K562 (cell line): ENCODE measurements around the gene ITGA1. TPM values are rescaled to one million over a fixed set of nuclear protein-coding genes. Genes with fewer than 3 reads are reported as not detected.

ENCODE experiments used
- C11orf30 ChIP-seq: fragments of 450-650 bp; IDR thresholded peaks from 2 replicates; pipeline ENCODE4 v1.6.1; 2016; ENCODE audit warnings: low read depth, mild to moderate bottlenecking
- ETV6 ChIP-seq, 3 experiments: fragments of 150-350 bp in 1 of 3; sonication (generic) in 1 of 3; formaldehyde crosslinking in 1 of 3; IDR thresholded peaks; 2 replicates each; pipeline versions ENCODE4 v1.6.1 to v1.8.0; 2014 to 2022; ENCODE audit warnings: borderline replicate concordance in 2 of 3, low read depth in 2 of 3, antibody characterized with exemption in 1 of 3, low read length in 1 of 3, mild to moderate bottlenecking in 1 of 3, missing genetic modification reagents in 1 of 3
- FIP1L1 ChIP-seq: fragments of 200-400 bp; formaldehyde crosslinking; IDR thresholded peaks from 2 replicates; pipeline ENCODE4 v1.6.1; 2018; ENCODE audit warnings: mild to moderate bottlenecking, low read depth, low read length; ENCODE audit not compliant: poor library complexity, severe bottlenecking
- HDAC2 ChIP-seq: fragments of 450-650 bp; IDR thresholded peaks from 2 replicates; pipeline ENCODE4 v1.6.1; 2016; ENCODE audit warnings: mild to moderate bottlenecking
- MTA2 ChIP-seq: fragments of 450-650 bp; IDR thresholded peaks from 2 replicates; pipeline ENCODE4 v1.6.1; 2016; ENCODE audit warnings: low read depth
- NR2C1 ChIP-seq, 2 experiments: fragments of 450-650 bp; IDR thresholded peaks; 2 replicates each; pipeline ENCODE4 v1.6.1; 2017; ENCODE audit warnings: mild to moderate bottlenecking in 2 of 2, antibody characterized with exemption in 1 of 2, inconsistent platforms in 1 of 2, missing compliant biosample characterization in 1 of 2, missing genetic modification characterization in 1 of 2
- PRMT5 ChIP-seq: sonication (generic); formaldehyde crosslinking; IDR thresholded peaks from 2 replicates; pipeline ENCODE4 v1.5.0; 2020; ENCODE audit warnings: missing genetic modification reagents
- SAFB ChIP-seq: fragments of 200-400 bp; formaldehyde crosslinking; IDR thresholded peaks from 2 replicates; pipeline ENCODE4 v1.6.1; 2017; ENCODE audit warnings: low read depth, low read length, borderline replicate concordance
- TCFL5 ChIP-seq: fragments of 250-450 bp; sonication (Bioruptor Pico); conservative IDR thresholded peaks from 2 replicates; pipeline ENCODE4 v1.6.1; 2021; ENCODE audit warnings: mild to moderate bottlenecking, moderate library complexity, matching md5 sums
- TSC22D4 ChIP-seq: fragments of 450-650 bp; IDR thresholded peaks from 2 replicates; pipeline ENCODE4 v1.6.1; 2016; ENCODE audit warnings: missing genetic modification characterization, missing biosample characterization, control low read depth
- YY1 ChIP-seq, 3 experiments: IDR thresholded peaks; 2 replicates each; pipeline ENCODE4 v1.6.1; 2011; ENCODE audit warnings: low read length in 2 of 3, mild to moderate bottlenecking in 2 of 3, moderate library complexity in 2 of 3, borderline replicate concordance in 1 of 3, control low read depth in 1 of 3, low read depth in 1 of 3; ENCODE audit not compliant: insufficient read depth in 3 of 3, insufficient replicate concordance in 2 of 3, control insufficient read depth in 1 of 3, insufficient read length in 1 of 3; ENCODE audit errors: extremely low read depth in 1 of 3
- ZKSCAN1 ChIP-seq: fragments of 150-350 bp; IDR thresholded peaks from 2 replicates; pipeline ENCODE4 v1.6.1; 2016; ENCODE audit warnings: low read depth, low read length
- ZNF184 ChIP-seq: sonication (generic); formaldehyde crosslinking; IDR thresholded peaks from 2 replicates; pipeline ENCODE4 v1.5.0; 2020; ENCODE audit warnings: missing genetic modification reagents
- ZNF589 ChIP-seq: fragments of 200-800 bp; sonication (Bioruptor generic); IDR thresholded peaks from 2 replicates; pipeline ENCODE4 v1.6.1; 2016; ENCODE audit warnings: low read depth, missing genetic modification characterization, missing compliant biosample characterization
- ZNF785 ChIP-seq: fragments of 250-450 bp; sonication (Bioruptor Pico); IDR thresholded peaks from 2 replicates; pipeline ENCODE4 v1.4.0; 2020; ENCODE audit warnings: mild to moderate bottlenecking
- ZNF830 ChIP-seq: fragments of 250-450 bp; sonication (Bioruptor Pico); IDR thresholded peaks from 2 replicates; pipeline ENCODE4 v1.5.0; 2021; ENCODE audit warnings: mild to moderate bottlenecking
- polyA plus RNA-seq, 8 experiments: library from polyadenylated mRNA; depleted of rRNA in 4 of 8; stranded (reverse) in 5 of 8; unstranded in 3 of 8; fragments of >200 nt; fragmentation: Nextera tagmentation in 2 of 8; fragmentation: Illumina TruSeq in 1 of 8; extraction: Ambion mirVana in 2 of 8; extraction: Trizol in 1 of 8; gene quantifications; 2 replicates each; pipeline versions ENCODE4 v1.2.1 to v1.2.3, GENCODE V29; 2011 to 2014; ENCODE audit warnings: inconsistent platforms in 1 of 8, missing spikeins in 1 of 8
- total RNA-seq, 7 experiments: library from RNA; depleted of rRNA in 6 of 7; stranded (reverse); fragments of >200 nt in 6 of 7; fragmentation: Illumina TruSeq in 2 of 7; extraction: Trizol in 2 of 7; gene quantifications; 2 replicates each; pipeline versions ENCODE4 v1.2.1 to v1.2.3, GENCODE V29; 2011 to 2021; ENCODE audit warnings: low replicate concordance in 1 of 7
- TF ChIP-seq, protein P1 (sequence below): fragments of 450-650 bp; IDR thresholded peaks from one replicate; pipeline ENCODE4 v1.6.1; 2018; ENCODE audit warnings: mild to moderate bottlenecking, moderate library complexity; ENCODE audit not compliant: partially characterized antibody
- TF ChIP-seq, protein P2 (sequence below): fragments of 250-450 bp; sonication (Bioruptor Pico); IDR thresholded peaks from 2 replicates; pipeline ENCODE4 v1.8.0; 2022; ENCODE audit warnings: moderate library complexity, mild to moderate bottlenecking, inconsistent platforms
- TF ChIP-seq, protein P3 (sequence below): fragments of 450-650 bp; IDR thresholded peaks from 2 replicates; pipeline ENCODE4 v1.6.1; 2017; ENCODE audit warnings: mild to moderate bottlenecking, moderate library complexity
- TF ChIP-seq, protein P4 (sequence below): IDR thresholded peaks from 2 replicates; pipeline ENCODE4 v1.6.1; 2011; ENCODE audit warnings: borderline replicate concordance, low read depth, mild to moderate bottlenecking, moderate library complexity, low read length; ENCODE audit not compliant: insufficient read depth, poor library complexity, severe bottlenecking

Gene ITGA1
- total and polyA plus RNA-seq, 9 of the 15 experiments (the other 6 are each of a cell fraction or from before 2014, with no cell fraction given): 0.04 to 0.22 TPM; not detected in 7

DNA sequence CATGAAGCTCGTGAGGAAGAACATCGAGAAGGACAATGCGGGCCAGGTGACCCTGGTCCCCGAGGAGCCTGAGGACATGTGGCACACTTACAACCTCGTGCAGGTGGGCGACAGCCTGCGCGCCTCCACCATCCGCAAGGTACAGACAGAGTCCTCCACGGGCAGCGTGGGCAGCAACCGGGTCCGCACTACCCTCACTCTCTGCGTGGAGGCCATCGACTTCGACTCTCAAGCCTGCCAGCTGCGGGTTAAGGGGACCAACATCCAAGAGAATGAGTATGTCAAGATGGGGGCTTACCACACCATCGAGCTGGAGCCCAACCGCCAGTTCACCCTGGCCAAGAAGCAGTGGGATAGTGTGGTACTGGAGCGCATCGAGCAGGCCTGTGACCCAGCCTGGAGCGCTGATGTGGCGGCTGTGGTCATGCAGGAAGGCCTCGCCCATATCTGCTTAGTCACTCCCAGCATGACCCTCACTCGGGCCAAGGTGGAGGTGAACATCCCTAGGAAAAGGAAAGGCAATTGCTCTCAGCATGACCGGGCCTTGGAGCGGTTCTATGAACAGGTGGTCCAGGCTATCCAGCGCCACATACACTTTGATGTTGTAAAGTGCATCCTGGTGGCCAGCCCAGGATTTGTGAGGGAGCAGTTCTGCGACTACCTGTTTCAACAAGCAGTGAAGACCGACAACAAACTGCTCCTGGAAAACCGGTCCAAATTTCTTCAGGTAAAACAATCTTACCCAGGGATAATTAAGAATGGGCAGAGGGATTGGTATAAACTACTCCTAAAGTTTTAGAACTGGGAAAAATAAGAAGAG, 12.9 kb downstream of the ITGA1 start (continued):
- no peak for TF ChIP-seq SAFB
- TF ChIP-seq NR2C1 (IDR thresholded peaks at IDR 0.05): no peak
- no peak; the same call in 1 of the 2 replicates for TF ChIP-seq NR2C1 (tag; IDR thresholded peaks at IDR 0.05)
- TF ChIP-seq ZNF184: no peak
- TF ChIP-seq ZNF589: no peak
- TF ChIP-seq, protein P1, sequence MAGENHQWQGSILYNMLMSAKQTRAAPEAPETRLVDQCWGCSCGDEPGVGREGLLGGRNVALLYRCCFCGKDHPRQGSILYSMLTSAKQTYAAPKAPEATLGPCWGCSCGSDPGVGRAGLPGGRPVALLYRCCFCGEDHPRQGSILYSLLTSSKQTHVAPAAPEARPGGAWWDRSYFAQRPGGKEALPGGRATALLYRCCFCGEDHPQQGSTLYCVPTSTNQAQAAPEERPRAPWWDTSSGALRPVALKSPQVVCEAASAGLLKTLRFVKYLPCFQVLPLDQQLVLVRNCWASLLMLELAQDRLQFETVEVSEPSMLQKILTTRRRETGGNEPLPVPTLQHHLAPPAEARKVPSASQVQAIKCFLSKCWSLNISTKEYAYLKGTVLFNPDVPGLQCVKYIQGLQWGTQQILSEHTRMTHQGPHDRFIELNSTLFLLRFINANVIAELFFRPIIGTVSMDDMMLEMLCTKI: no peak
- no peak for TF ChIP-seq MTA2
- TF ChIP-seq YY1 (IDR thresholded peaks at IDR 0.05; ENCODE audit: borderline replicate concordance in 1 of 3, control insufficient read depth in 1 of 3, extremely low read depth in 1 of 3, insufficient read depth in 3 of 3, insufficient read length in 1 of 3, insufficient replicate concordance in 2 of 3, low read depth in 1 of 3, low read length in 2 of 3): peak in 1 of 3 experiments; percentile 67
- TF ChIP-seq TCFL5 (CRISPR knock-in tag): no peak
- TF ChIP-seq ZKSCAN1: no peak
- TF ChIP-seq ETV6 (IDR thresholded peaks at IDR 0.05; ENCODE audit: borderline replicate concordance in 1 of 2, low read depth in 2 of 2, low read length in 1 of 2): no peak
- no peak for TF ChIP-seq ETV6 (CRISPR knock-in tag; IDR thresholded peaks at IDR 0.05; ENCODE audit: borderline replicate concordance)
- TF ChIP-seq TSC22D4 (tag): no peak
- no peak for TF ChIP-seq ZNF785
- TF ChIP-seq HDAC2: no peak
- TF ChIP-seq, protein P2, sequence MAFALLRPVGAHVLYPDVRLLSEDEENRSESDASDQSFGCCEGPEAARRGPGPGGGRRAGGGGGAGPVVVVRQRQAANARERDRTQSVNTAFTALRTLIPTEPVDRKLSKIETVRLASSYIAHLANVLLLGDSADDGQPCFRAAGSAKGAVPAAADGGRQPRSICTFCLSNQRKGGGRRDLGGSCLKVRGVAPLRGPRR (CRISPR knock-in tag): no peak
- TF ChIP-seq ZNF830 (CRISPR knock-in tag): no peak
- TF ChIP-seq, protein P3, sequence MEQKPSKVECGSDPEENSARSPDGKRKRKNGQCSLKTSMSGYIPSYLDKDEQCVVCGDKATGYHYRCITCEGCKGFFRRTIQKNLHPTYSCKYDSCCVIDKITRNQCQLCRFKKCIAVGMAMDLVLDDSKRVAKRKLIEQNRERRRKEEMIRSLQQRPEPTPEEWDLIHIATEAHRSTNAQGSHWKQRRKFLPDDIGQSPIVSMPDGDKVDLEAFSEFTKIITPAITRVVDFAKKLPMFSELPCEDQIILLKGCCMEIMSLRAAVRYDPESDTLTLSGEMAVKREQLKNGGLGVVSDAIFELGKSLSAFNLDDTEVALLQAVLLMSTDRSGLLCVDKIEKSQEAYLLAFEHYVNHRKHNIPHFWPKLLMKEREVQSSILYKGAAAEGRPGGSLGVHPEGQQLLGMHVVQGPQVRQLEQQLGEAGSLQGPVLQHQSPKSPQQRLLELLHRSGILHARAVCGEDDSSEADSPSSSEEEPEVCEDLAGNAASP: no peak
- peak; percentile 93 for TF ChIP-seq C11orf30
- TF ChIP-seq, protein P4, sequence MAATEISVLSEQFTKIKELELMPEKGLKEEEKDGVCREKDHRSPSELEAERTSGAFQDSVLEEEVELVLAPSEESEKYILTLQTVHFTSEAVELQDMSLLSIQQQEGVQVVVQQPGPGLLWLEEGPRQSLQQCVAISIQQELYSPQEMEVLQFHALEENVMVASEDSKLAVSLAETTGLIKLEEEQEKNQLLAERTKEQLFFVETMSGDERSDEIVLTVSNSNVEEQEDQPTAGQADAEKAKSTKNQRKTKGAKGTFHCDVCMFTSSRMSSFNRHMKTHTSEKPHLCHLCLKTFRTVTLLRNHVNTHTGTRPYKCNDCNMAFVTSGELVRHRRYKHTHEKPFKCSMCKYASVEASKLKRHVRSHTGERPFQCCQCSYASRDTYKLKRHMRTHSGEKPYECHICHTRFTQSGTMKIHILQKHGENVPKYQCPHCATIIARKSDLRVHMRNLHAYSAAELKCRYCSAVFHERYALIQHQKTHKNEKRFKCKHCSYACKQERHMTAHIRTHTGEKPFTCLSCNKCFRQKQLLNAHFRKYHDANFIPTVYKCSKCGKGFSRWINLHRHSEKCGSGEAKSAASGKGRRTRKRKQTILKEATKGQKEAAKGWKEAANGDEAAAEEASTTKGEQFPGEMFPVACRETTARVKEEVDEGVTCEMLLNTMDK: no peak
- TF ChIP-seq PRMT5 (CRISPR knock-in tag): no peak
- TF ChIP-seq FIP1L1: no peak
